GM12878 (cell line): Measurements from ENCODE around the gene NR1I3. TPM values are rescaled to one million over a fixed set of nuclear protein-coding genes. Genes with fewer than 3 reads are reported as not detected.

ENCODE experiments used
- ATAC-seq: fragments of 200-7000 bp; cut with Tn5 transposase; 3 replicates; pipeline ENCODE4 v1.9.1; 2020; ENCODE audit warnings: mild to moderate bottlenecking, moderate library complexity
- BruUV-seq: library from RNA; stranded (reverse); fragments of 400-500 nt; replicated peaks from 2 replicates; lab custom pipeline; 2021; lab: Mats Ljungman, UMichigan
- CTCF ChIA-PET: fragments of 300-600 bp; sonication (Branson Sonifier 250); formaldehyde crosslinking; extraction: SDS; loops from one replicate; lab custom pipeline; 2021; ENCODE audit warnings: inconsistent platforms; lab: Yijun Ruan, JAX
- POLR2A ChIA-PET: fragments of 350-600 bp; formaldehyde crosslinking; extraction: SDS; loops from one replicate; lab custom pipeline; 2021; ENCODE audit warnings: inconsistent platforms; lab: Charles Lee
- RAD21 ChIA-PET: fragments of 300-600 bp; sonication (Branson Sonifier 250); formaldehyde crosslinking; loops from one replicate; lab custom pipeline; 2023; ENCODE audit warnings: antibody characterized with exemption; ENCODE audit not compliant: unreplicated experiment; lab: Charles Lee
- SMC1A ChIA-PET: fragments of 300-600 bp; sonication (Branson Sonifier 250); formaldehyde crosslinking; loops from one replicate; lab custom pipeline; 2023; ENCODE audit not compliant: unreplicated experiment, uncharacterized antibody; lab: Charles Lee
- DNase-seq: peaks from one replicate; pipeline ENCODE4 v3.0.0-alpha.2; 2011; ENCODE audit warnings: low read depth, low spot score
- FAIRE-seq: peaks from 3 replicates; lab custom pipeline; 2011; peaks lifted over from hg19 to GRCh38; lab: Jason Lieb, UNC
- H2AFZ ChIP-seq: 2 replicates; pipeline ENCODE4 v1.6.0; 2011; ENCODE audit warnings: low read depth, low read length, control low read depth; ENCODE audit not compliant: control insufficient read depth
- H3K27ac ChIP-seq: 2 replicates; pipeline ENCODE4 v1.5.1; 2011; ENCODE audit warnings: control low read depth; ENCODE audit not compliant: control insufficient read depth, insufficient read depth
- H3K27me3 ChIP-seq, 2 experiments: replicated peaks in 1 of 2; 2 replicates each; pipeline versions ENCODE4 v1.6.0 to v1.6.1; 2011; ENCODE audit warnings: low read length in 1 of 2; ENCODE audit not compliant: control insufficient read depth in 2 of 2, insufficient read depth in 2 of 2
- H3K36me3 ChIP-seq, 2 experiments: 2 replicates each; pipeline ENCODE4 v1.5.1; 2011; ENCODE audit warnings: low read length in 1 of 2; ENCODE audit not compliant: control insufficient read depth in 2 of 2, insufficient read depth in 2 of 2
- H3K4me1 ChIP-seq: 2 replicates; pipeline ENCODE4 v1.6.1; 2011; ENCODE audit warnings: mild to moderate bottlenecking, low read length, moderate library complexity, mixed read lengths; ENCODE audit not compliant: control insufficient read depth, insufficient read depth
- H3K4me2 ChIP-seq: 2 replicates; pipeline ENCODE4 v1.6.0; 2011; ENCODE audit warnings: control low read depth; ENCODE audit not compliant: control insufficient read depth, insufficient read depth
- H3K4me3 ChIP-seq: fragments of 200-600 bp; sonication (generic); 2 replicates; pipeline ENCODE4 v1.5.1; 2016
- H3K79me2 ChIP-seq: 2 replicates; pipeline ENCODE4 v1.6.0; 2011; ENCODE audit warnings: low read length; ENCODE audit not compliant: control insufficient read depth, insufficient read depth
- H3K9ac ChIP-seq: 2 replicates; pipeline ENCODE4 v1.8.0; 2011; ENCODE audit warnings: low read length, control low read depth, mixed read lengths; ENCODE audit not compliant: control insufficient read depth, insufficient read depth
- H3K9me3 ChIP-seq: replicated peaks from 3 replicates; pipeline ENCODE4 v1.5.1; 2011; ENCODE audit warnings: mild to moderate bottlenecking, low read length; ENCODE audit not compliant: control insufficient read depth, insufficient read depth
- H4K20me1 ChIP-seq: 2 replicates; pipeline ENCODE4 v1.6.0; 2011; ENCODE audit not compliant: control insufficient read depth, insufficient read depth
- CREM ChIP-seq: IDR thresholded peaks from 2 replicates; pipeline ENCODE4 v1.6.1; 2014; ENCODE audit warnings: antibody characterized with exemption, low read depth
- ETV6 ChIP-seq, 2 experiments: fragments of 450-650 bp in 1 of 2; IDR thresholded peaks in 1 of 2; conservative IDR thresholded peaks in 1 of 2; 2 replicates each; pipeline ENCODE4 v1.6.1; 2014; ENCODE audit warnings: antibody characterized with exemption in 1 of 2, borderline replicate concordance in 1 of 2, low read depth in 1 of 2, mild to moderate bottlenecking in 1 of 2, moderate library complexity in 1 of 2
- IRF5 ChIP-seq: fragments of 450-650 bp; IDR thresholded peaks from 2 replicates; pipeline ENCODE4 v1.6.1; 2017; ENCODE audit warnings: borderline replicate concordance
- PBX3 ChIP-seq: IDR thresholded peaks from 2 replicates; pipeline ENCODE4 v1.6.1; 2011; ENCODE audit warnings: mild to moderate bottlenecking, low read depth, low read length, moderate library complexity; ENCODE audit not compliant: insufficient replicate concordance
- PKNOX1 ChIP-seq: fragments of 450-650 bp; IDR thresholded peaks from 2 replicates; pipeline ENCODE4 v1.6.1; 2016; ENCODE audit warnings: mild to moderate bottlenecking
- POLR2A ChIP-seq: IDR thresholded peaks from 2 replicates; pipeline ENCODE4 v1.6.1; 2011; ENCODE audit warnings: low read depth, mild to moderate bottlenecking, low read length
- POLR2AphosphoS2 ChIP-seq: IDR thresholded peaks from 2 replicates; pipeline ENCODE4 v1.6.1; 2011; ENCODE audit warnings: low read depth, mild to moderate bottlenecking, low read length, improper control_type of control experiment, moderate library complexity
- REST ChIP-seq: IDR thresholded peaks from 2 replicates; pipeline ENCODE4 v1.6.1; 2012; ENCODE audit warnings: mild to moderate bottlenecking, low read depth, low read length
- RUNX3 ChIP-seq: IDR thresholded peaks from 2 replicates; pipeline ENCODE4 v1.6.1; 2012; ENCODE audit warnings: low read length, inconsistent platforms
- TBL1XR1 ChIP-seq: IDR thresholded peaks from 2 replicates; pipeline ENCODE4 v1.6.1; 2012; ENCODE audit warnings: low read depth, low read length, improper control_type of control experiment
- YY1 ChIP-seq: IDR thresholded peaks from 2 replicates; pipeline ENCODE4 v1.6.1; 2011; ENCODE audit warnings: low read depth, mild to moderate bottlenecking, low read length
- WGBS: methylation state at CpG from one replicate; pipeline ENCODE4 v1.1.6; 2016; ENCODE audit warnings: low lambda C conversion rate; ENCODE audit not compliant: insufficient replicate concordance, insufficient coverage; ENCODE audit errors: missing lambda C conversion rate; 5-methylcytosine and 5-hydroxymethylcytosine counted together
- in situ Hi-C: fragments of 300-500 bp; cut with MboI; formaldehyde crosslinking; loops from 9 replicates; pipeline ENCODE4 v1.14.3; 2018; ENCODE audit warnings: mixed read lengths
- intact Hi-C: fragments of 100-400 bp; cut with micrococcal nuclease; formaldehyde crosslinking; loops from one replicate; pipeline ENCODE4 v1.14.2; 2022; ENCODE audit not compliant: unreplicated experiment
- polyA plus RNA-seq, 11 experiments: library from polyadenylated mRNA; depleted of rRNA in 4 of 11; unstranded in 6 of 11; stranded (reverse) in 5 of 11; fragments of >200 nt; fragmentation: Nextera tagmentation in 4 of 11; fragmentation: Illumina TruSeq in 1 of 11; extraction: Ambion mirVana in 4 of 11; extraction: Trizol in 1 of 11; gene quantifications; 1 replicate in 1 of 11; 2 replicates in 10 of 11; pipeline versions ENCODE4 v1.2.1 to v1.2.3, GENCODE V29; 2011 to 2016; ENCODE audit warnings: inconsistent platforms in 2 of 11, missing spikeins in 2 of 11, low read depth in 1 of 11
- total RNA-seq, 4 experiments: library from RNA; depleted of rRNA in 3 of 4; stranded (reverse); fragments of >200 nt in 3 of 4; fragmentation: Illumina TruSeq in 1 of 4; extraction: Trizol in 1 of 4; gene quantifications; 2 replicates each; pipeline versions ENCODE4 v1.2.1 to v1.2.3, GENCODE V29; 2013 to 2021

NR1I3 gene
- total and polyA plus RNA-seq, 10 of the 15 experiments (the other 5 are each of a cell fraction or from before 2014, with no cell fraction given), result 0.13 to 0.52 (median 0.24) TPM; not detected in 7

- no peaks in the 10 kb centered on the region for H4K20me1 ChIP-seq
- ChIA-PET SMC1A (interaction anchor here (0.5 to 2.5 kb wide), 12 partner anchors 11 to 123 kb away, joined by 3 to 10 read pairs (median 4); partner anchors contain the start of gene TOMM40L), POLR2A (interaction anchor here (0.5 to 1.3 kb wide), 4 partner anchors 13 to 128 kb away, joined by 3 to 4 read pairs (median 3); no protein-coding TSS in a partner anchor), CTCF (interaction anchor here (0.5 to 4.0 kb wide), 10 partner anchors 12 to 191 kb away, joined by 3 to 16 read pairs (median 4); partner anchors contain the start of genes NDUFS2 and TOMM40L), RAD21 (interaction anchor here (0.7 to 2.1 kb wide), 5 partner anchors 22 to 121 kb away, joined by 3 to 16 read pairs (median 3); partner anchors contain the start of gene TOMM40L)
- 43% methylated on average over 12 of the region's 12 CpGs for WGBS
- in situ Hi-C loops, result no loop called here
- peak; percentile 78 for ATAC-seq
- peaks cover 7% of the 10 kb centered on the region; the same call in 1 of the 3 replicates for H3K9me3 ChIP-seq
- peaks cover 0 to 5% of the 10 kb centered on the region in 2 experiments; a peak in 1 of 4 replicates for H3K27me3 ChIP-seq
- H3K27ac ChIP-seq, result no peak overlapping the region
- H3K4me1 ChIP-seq, result peaks cover 13% of the 10 kb centered on the region
- no TSS peak for BruUV-seq
- H3K36me3 ChIP-seq, result no peaks in the 10 kb centered on the region
- H3K4me3 ChIP-seq, result peak overlapping the region; percentile 9; the same call in 1 of the 2 replicates
- H3K4me2 ChIP-seq, result peak overlapping the region; percentile 21; the same call in 1 of the 2 replicates
- no peak for DNase-seq
- intact Hi-C loops, result no loop called here
- no peak overlapping the region for H3K9ac ChIP-seq
- TF ChIP-seq PKNOX1 (peak; percentile 94), POLR2AphosphoS2 (no peak), TBL1XR1 (no peak), IRF5 (no peak), REST (peak; percentile 66; the same call in 1 of the 2 replicates), RUNX3 (peak; percentile 52), PBX3 (peak; percentile 83), CREM (no peak), POLR2A (no peak), YY1 (no peak), ETV6 (conservative IDR thresholded peaks at IDR 0.05 in 1 of 2, IDR thresholded peaks at IDR 0.05 in 1 of 2; ENCODE audit: borderline replicate concordance in 1 of 2, low read depth in 1 of 2) (0 out of 4 replicates have a peak, but pooled peaks of 1 of the 2 experiments have one; percentile 28)
- FAIRE-seq, result no peak
- no peaks in the 10 kb centered on the region for H3K79me2 ChIP-seq
- peak overlapping the region; percentile 18 for H2AFZ ChIP-seq
These were observed 23.5 kb upstream of the NR1I3 start for GRCh38 chr1:161261261-161262235.
